KMS-11 (cell line): ENCODE measurements around the gene ZNF789.

Experiments used
- H2AFZ ChIP-seq: fragments of 200-600 bp; sonication (generic); 2 replicates; pipeline ENCODE4 v1.6.1; 2016; ENCODE audit warnings: antibody characterized with exemption, mixed run types, low read depth
- H3K27ac ChIP-seq: fragments of 200-600 bp; sonication (generic); 2 replicates; pipeline ENCODE4 v1.6.1; 2016; ENCODE audit warnings: mild to moderate bottlenecking, mixed run types
- H3K27me3 ChIP-seq: fragments of 200-600 bp; sonication (generic); 2 replicates; pipeline ENCODE4 v1.6.1; 2017; ENCODE audit warnings: mild to moderate bottlenecking, low read depth, mixed run types, moderate library complexity; ENCODE audit not compliant: insufficient read depth
- H3K36me3 ChIP-seq: fragments of 200-600 bp; sonication (generic); 2 replicates; pipeline ENCODE4 v1.6.1; 2017; ENCODE audit warnings: mild to moderate bottlenecking, mixed run types; ENCODE audit not compliant: insufficient read depth
- H3K4me1 ChIP-seq: fragments of 200-600 bp; sonication (generic); 2 replicates; pipeline ENCODE4 v1.6.1; 2016; ENCODE audit warnings: mild to moderate bottlenecking, low read depth, mixed run types; ENCODE audit not compliant: poor library complexity, severe bottlenecking
- H3K4me2 ChIP-seq: fragments of 200-600 bp; sonication (generic); 2 replicates; pipeline ENCODE4 v1.7.0; 2016; ENCODE audit warnings: mild to moderate bottlenecking, mixed run types
- H3K4me3 ChIP-seq: fragments of 200-600 bp; sonication (generic); IDR thresholded peaks from 2 replicates; pipeline ENCODE4 v1.6.1; 2017; ENCODE audit warnings: low read depth, low read length, mixed read lengths; ENCODE audit not compliant: insufficient read depth
- H3K79me2 ChIP-seq: fragments of 200-600 bp; sonication (generic); 2 replicates; pipeline ENCODE4 v1.6.1; 2016; ENCODE audit warnings: low read depth, mixed run types; ENCODE audit not compliant: insufficient read depth
- H3K9ac ChIP-seq: fragments of 200-600 bp; sonication (generic); 2 replicates; pipeline ENCODE4 v1.6.1; 2016; ENCODE audit warnings: mild to moderate bottlenecking, mixed run types
- H4K20me1 ChIP-seq: fragments of 200-600 bp; sonication (generic); 2 replicates; pipeline ENCODE4 v1.6.1; 2016; ENCODE audit warnings: mild to moderate bottlenecking, mixed run types; ENCODE audit not compliant: insufficient read depth
- TF ChIP-seq, protein P1 (sequence below): fragments of 200-600 bp; sonication (generic); conservative IDR thresholded peaks from 2 replicates; pipeline ENCODE4 v1.6.1; 2017; ENCODE audit warnings: low read depth, mild to moderate bottlenecking, antibody characterized with exemption, low read length, moderate library complexity, mixed read lengths

ZNF789 gene

DNA sequence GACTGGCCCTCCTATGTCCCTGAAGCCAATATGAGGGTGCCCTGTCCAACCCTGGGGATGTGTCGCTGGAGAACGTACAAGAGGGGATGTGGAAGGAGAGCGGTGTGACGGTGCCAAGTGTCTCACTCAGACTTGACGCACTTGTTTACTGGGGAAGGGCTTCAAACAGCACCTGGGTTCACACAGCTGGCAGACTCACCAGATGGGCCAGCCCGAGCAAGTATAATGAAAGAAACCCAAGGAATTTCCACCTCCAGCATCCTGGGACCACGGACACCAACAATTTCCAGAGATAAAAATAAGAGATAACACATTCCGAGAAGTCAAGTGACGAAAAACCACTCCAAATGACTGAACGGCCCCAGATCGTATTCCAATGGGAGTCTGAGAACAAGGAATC lies 12.0 kb upstream of the ZNF789 start:
- H4K20me1 ChIP-seq = peaks cover 16% of the 10 kb centered on the region; the same call in 1 of the 2 replicates
- TF ChIP-seq, protein P1, sequence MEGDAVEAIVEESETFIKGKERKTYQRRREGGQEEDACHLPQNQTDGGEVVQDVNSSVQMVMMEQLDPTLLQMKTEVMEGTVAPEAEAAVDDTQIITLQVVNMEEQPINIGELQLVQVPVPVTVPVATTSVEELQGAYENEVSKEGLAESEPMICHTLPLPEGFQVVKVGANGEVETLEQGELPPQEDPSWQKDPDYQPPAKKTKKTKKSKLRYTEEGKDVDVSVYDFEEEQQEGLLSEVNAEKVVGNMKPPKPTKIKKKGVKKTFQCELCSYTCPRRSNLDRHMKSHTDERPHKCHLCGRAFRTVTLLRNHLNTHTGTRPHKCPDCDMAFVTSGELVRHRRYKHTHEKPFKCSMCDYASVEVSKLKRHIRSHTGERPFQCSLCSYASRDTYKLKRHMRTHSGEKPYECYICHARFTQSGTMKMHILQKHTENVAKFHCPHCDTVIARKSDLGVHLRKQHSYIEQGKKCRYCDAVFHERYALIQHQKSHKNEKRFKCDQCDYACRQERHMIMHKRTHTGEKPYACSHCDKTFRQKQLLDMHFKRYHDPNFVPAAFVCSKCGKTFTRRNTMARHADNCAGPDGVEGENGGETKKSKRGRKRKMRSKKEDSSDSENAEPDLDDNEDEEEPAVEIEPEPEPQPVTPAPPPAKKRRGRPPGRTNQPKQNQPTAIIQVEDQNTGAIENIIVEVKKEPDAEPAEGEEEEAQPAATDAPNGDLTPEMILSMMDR = no peak
- no peak overlapping the region for H2AFZ ChIP-seq
- no peak overlapping the region for H3K9ac ChIP-seq
- peaks cover 3% of the 10 kb centered on the region; the same call in 1 of the 2 replicates for H3K36me3 ChIP-seq
- no peak overlapping the region for H3K27ac ChIP-seq
- H3K27me3 ChIP-seq = no peaks in the 10 kb centered on the region
- no peak overlapping the region for H3K4me3 ChIP-seq
- peaks cover 74% of the 10 kb centered on the region for H3K79me2 ChIP-seq
- peaks cover 14% of the 10 kb centered on the region for H3K4me1 ChIP-seq
- no peak overlapping the region for H3K4me2 ChIP-seq

DNA sequence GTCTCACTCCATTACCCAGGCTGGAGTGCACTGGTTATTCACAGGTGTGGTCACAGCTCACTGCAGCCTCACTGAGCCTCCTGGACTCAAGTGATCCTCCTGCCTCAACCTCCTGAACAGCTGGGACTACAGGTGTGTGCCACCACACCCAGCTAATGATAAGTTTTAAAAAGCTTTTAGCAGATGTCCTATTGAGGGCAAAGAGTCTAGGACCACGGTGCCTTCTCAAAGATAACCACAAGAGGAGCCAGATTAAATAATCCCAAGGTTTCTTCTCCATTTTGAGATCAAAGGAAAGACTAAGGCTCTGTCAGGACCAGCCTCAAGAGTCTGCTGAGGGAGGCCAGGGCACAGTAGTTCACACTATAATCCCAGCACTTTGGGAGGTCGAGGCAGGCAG lies 11.5 kb upstream of the ZNF789 start:
- H3K79me2 ChIP-seq = peaks cover 78% of the 10 kb centered on the region
- no peak overlapping the region for H3K4me2 ChIP-seq
- H2AFZ ChIP-seq = no peak overlapping the region
- peaks cover 14% of the 10 kb centered on the region for H3K4me1 ChIP-seq
- no peak overlapping the region for H3K9ac ChIP-seq
- peaks cover 16% of the 10 kb centered on the region; the same call in 1 of the 2 replicates for H4K20me1 ChIP-seq
- H3K4me3 ChIP-seq = no peak overlapping the region
- H3K27me3 ChIP-seq = no peaks in the 10 kb centered on the region
- no peak overlapping the region for H3K27ac ChIP-seq
- TF ChIP-seq, protein P1 = peak; percentile 34; the same call in 1 of the 2 replicates
- peaks cover 3% of the 10 kb centered on the region; the same call in 1 of the 2 replicates for H3K36me3 ChIP-seq

DNA sequence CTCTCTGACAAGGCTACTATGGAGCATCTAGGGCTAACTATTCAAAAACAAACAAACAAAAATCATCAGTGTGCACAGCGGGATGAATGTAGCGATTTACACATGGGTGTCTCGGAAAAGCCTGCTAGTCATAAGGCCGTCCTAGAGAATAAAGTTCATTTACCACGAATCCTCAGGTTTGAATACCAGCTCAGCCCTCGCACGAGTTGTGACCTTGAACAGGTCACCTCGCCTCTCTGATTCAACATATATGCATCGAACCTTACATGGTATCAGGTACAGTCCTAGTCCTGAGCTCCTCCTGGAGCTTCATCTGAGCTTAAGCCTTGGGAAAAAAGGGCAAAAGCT lies 7.3 kb upstream of the ZNF789 start:
- TF ChIP-seq, protein P1 = no peak
- Histone ChIP-seq H3K27me3 (no peaks in the 10 kb centered on the region), H3K4me1 (peaks cover 14% of the 10 kb centered on the region), H3K4me2 (peak overlapping the region; percentile 98), H4K20me1 (peaks cover 7% of the 10 kb centered on the region; the same call in 1 of the 2 replicates), H3K79me2 (peaks cover 57% of the 10 kb centered on the region), H2AFZ (peak overlapping the region; percentile 76), H3K9ac (peak overlapping the region; percentile 85), H3K4me3 (no peak overlapping the region), H3K27ac (peak overlapping the region; percentile 57), H3K36me3 (no peaks in the 10 kb centered on the region; the same call in 1 of the 2 replicates)

DNA sequence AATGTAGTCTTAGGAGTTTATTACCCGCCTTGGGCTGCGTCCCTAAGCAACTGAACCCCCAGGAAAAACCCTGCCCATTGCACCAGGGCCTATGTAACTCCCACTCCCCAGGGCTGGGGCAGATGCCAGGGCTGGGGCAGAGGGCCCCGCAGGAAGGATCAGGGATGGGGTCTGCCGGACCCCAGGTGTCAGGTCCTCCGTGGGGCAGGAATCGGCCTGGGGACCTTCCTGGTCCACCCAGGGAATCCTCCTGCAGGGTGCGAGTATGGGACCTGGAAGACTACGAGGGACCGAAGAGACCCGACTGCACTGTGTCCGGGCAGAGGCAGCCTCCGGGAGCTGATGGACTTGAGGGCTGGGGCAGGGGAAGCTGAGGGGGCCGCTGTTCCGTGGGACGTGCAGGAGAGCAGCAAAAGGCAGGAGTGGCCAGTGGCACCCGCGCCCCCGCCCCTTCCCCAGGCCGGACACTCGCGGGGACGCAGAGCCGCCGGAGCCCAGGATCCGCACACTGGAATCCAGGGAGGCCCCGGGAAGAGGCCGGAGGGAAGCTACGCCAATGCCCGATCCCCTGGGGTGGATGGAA lies 4.3 kb upstream of the ZNF789 start:
- TF ChIP-seq, protein P1 = no peak
- Histone ChIP-seq H3K36me3 (no peaks in the 10 kb centered on the region; the same call in 1 of the 2 replicates), H3K27me3 (no peaks in the 10 kb centered on the region), H4K20me1 (no peaks in the 10 kb centered on the region), H3K4me2 (no peak overlapping the region), H2AFZ (no peak overlapping the region), H3K4me1 (peaks cover 14% of the 10 kb centered on the region), H3K27ac (no peak overlapping the region), H3K79me2 (peaks cover 33% of the 10 kb centered on the region), H3K4me3 (no peak overlapping the region), H3K9ac (no peak overlapping the region)
